IPS-NIHi7 (cell line): Measurements from ENCODE around the gene ALDH3B2.
A peak's percentile ranks its signal among the peaks of the same experiment; 100 is the strongest.
"Not testable (repeated sequence)": the region's sequence is repeated elsewhere in the genome, so short reads cannot be mapped to it uniquely, and the experiment has no call there.

Source experiments
- DNase-seq: peaks from one replicate; pipeline ENCODE4 v3.0.0; 2012; ENCODE audit warnings: mixed read lengths; ENCODE audit errors: extremely low spot score

The ALDH3B2 gene

GRCh38 chr11:67644472-67645418 is 29.7 kb downstream of the ALDH3B2 start:
- peak; percentile 37 for DNase-seq

DNA sequence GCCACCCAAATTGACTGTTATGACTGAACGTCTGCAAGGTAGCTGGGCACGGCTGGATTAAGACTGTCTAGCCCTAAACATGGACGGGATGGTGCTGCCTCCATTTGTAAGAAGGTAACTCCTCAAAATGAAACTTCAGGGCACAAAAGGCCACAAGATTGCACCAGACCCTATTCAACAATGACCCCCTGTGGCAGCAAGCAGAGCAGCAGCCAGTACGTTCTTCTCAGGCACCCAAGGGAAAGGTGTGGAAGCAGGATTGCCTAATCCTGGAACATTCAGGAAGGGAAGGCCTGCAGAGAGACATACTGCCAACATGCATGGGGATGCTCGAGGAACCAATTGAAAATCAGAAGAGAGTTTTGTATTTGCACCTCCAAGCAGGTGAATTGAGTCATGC is 30.4 kb downstream of the ALDH3B2 start:
- DNase-seq: peak; percentile 50

DNA sequence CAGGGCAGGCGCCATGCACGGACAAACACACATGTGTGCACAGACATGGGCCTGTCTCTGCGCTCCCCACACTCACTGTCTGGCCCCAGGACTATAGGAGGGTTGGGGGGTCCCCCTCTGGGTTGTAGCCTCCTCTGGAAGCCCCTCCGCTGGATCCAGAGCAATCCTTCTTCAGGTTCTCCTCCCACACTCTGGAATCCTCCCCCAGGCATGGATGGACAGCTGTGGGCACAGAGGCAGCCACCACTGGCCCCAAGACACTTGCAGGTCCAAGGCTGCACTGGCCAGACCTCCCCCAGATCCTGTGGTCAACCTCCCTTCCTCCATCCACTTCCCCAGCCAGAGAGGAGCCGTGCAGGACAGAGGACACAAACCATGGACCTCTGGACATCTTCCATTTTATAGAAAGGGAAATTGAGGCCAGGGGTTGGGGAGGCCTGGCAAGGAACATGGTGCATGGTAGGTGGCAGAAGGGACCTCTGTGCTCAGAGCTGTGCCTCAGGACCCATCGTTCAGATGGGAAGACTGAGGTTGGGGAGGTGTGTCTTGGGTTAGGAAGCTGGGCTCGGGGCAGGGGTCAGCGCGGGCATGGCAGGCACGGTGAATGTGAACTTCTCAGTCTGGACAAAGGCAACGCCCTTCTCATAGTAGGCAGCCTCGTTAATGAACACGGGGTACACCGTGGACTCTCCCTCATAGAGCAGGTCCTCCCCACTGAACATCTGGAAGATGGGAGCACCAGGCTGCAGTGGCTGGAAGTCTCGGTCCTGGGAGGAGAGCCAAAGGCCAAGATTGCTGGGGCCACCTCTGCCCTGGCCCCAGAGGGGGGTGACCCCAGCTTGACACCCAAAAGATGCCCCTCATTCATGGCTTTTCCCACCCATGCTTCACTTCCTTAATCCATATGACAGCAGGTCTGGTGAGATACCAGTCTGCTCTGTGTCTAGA is 32.0 kb downstream of the ALDH3B2 start:
- no peak for DNase-seq

DNA sequence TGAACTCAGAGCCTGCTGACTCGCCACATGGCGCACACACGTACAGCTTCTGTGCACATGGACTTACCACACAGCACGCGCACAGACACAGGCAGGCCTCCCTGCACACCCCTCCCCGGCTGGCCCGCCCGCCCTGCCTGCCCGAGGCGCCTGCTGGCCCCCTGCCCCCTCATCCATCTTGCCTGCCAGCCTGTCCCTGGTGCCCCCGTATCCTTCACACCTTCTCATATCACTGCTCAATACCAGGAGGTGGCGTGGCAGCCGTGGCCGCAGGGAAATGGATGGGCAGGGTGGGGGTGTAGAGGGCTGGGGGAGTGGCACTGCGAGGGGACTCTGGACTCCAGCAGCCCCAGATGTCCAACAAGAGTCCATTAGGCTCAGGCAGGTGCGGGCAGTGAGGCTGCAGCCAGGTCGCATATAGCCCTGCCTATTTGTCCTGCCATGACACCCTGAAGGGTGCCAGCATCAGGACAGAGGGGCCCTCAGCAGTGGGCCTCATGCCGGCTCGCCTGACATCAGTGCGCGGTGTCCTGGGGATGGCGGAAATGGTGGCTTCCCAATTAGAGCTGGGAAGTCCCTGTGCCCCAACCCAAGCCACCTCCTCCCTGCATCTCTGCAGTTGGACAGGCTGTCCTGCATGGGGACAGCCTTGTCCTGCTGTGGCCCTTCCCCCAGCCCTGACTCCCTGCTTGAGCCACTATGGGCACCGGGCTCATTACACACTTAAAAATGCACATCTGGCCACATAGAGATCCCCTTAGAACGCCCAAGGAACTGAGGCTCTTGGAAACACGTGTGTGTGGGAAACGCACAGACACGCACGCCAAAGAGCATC is 32.9 kb downstream of the ALDH3B2 start:
- peak; percentile 3 for DNase-seq

GRCh38 chr11:67640758-67641337 is 33.6 kb downstream of the ALDH3B2 start:
- DNase-seq: peak; percentile 2

- DNase-seq: peak; percentile 85
Observed at GRCh38 chr11:67640021-67640757, 34.2 kb downstream of the ALDH3B2 start.

DNA sequence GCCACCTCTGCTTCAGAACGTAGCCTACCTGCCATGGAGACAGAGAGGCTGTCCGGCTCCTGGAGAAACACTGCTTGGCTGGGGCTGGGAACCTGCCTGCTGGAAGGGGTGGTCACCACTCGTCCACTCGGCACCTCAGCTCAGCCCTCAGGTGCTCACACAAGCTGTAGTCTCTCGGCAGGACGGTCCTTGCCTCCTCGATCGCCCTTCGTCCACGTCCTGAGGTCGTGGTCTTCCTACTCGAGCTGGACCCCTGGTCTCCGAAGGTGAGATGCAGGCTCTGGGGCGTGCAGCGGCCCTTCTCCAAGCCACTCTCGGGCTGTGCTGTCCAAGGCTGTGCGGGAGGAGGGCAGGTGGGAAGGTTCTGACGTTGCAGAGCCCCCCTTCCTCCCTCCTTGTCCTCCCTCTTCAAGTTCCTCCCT is 35.0 kb downstream of the ALDH3B2 start, which contains the start of gene TBX10:
Gene TBX10 (minus strand): TSS at position 326 of the 422 bp plus-strand sequence. CDS start 291 bp downstream, at position 35.
- peak; percentile 6 for DNase-seq

DNA sequence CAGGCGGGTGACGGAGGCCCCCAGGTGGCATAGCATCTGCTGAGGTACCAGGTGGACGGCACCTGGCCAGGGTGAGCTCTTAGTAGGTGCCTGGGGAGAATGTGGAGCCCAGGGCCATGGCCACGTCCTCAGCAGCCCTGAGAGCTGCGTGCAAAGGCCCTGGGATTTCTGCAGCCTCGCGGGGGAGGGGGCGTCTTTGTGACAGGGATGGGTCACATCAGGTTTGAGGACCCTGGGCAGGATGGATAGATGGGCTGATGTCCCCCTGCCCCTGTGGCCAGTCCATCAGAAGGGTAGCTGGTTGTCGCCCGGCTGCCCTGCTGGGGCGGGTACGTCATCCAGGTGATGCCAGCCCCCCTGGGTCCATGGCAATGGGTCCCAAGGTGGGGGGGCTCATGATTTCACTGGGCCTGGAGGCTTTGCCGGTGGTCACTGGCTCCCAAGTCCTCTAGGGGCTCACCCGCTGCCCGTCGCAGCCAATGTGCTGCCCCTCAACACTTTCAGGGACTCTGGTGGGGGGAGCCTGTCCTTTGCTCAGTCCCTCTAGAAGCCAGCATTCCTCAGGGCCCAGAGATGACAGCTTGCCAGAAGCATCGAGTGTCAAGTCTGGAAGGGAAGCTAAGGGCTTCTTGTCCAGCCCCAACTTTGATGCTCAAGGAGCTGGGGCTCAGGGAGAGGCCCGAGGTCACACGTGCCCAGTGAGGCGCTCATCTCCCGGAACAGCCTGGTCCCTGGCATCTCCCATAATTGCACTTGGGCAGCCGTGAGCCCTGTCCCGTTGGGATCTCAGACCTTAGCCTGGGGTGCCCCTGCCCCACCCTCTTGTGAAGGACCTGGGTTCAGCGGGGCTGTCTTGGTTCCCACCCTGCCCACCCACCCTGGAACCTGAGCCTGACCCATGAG is 35.6 kb downstream of the ALDH3B2 start:
- peak; percentile 5 for DNase-seq

DNA sequence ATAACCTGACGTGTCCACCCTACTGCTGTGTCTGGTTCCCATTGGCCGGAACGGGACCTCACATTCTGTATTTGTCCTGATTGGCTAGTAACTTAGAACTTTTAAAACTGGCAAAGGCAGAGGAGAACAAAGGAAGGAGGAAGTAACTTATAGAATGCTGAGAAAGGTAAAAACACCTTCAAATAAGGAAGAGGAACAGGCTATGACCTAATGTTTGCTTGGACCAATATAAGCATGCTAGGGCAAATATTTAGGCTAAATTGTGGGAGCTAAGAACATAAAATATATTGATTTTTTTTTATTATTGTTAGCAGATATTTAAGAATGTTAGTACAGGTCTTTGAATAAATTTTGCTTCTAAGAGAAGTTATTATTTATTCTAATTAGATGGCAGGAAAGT is 37.0 kb downstream of the ALDH3B2 start:
- not testable (repeated sequence) for DNase-seq

- DNase-seq: no peak
Observed at GRCh38 chr11:67636962-67637361, 37.5 kb downstream of the ALDH3B2 start.

- no peak for DNase-seq
Observed at GRCh38 chr11:67635231-67635521, 39.2 kb downstream of the ALDH3B2 start.

GRCh38 chr11:67634366-67635230 is 39.8 kb downstream of the ALDH3B2 start:
- DNase-seq: peak; percentile 4

DNA sequence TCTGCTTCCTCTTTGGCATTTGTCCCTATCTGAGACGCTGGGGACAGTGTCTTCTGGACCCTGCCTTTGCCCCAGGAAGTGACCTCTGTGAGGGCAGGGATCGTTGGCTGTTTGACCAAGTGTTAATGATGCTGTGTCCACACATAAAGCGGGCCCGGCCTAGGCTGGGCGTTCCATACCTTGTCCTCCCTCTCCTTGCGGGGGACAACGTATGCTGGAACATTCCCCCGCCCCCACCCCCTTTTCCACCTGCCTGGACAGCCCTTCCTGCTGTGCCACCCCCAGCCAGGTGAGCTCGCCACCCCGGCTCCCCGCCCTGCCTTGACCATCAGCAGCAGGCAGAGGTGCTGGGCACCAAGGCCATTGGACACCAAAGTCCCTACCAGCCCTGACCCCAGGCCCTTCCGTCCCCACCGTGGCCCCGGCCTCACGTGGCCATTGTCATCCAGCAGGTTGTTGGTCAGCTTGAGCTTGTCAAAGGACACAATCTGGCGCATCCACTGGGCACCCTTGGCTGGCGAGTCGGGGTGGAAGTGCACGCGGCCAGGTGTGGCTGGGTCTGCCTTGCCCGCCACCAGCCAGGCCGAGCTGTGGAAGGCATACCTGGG is 40.6 kb downstream of the ALDH3B2 start:
- DNase-seq: peak; percentile 3

GRCh38 chr11:67632982-67633755 is 41.3 kb downstream of the ALDH3B2 start:
- DNase-seq: peak; percentile 3

DNA sequence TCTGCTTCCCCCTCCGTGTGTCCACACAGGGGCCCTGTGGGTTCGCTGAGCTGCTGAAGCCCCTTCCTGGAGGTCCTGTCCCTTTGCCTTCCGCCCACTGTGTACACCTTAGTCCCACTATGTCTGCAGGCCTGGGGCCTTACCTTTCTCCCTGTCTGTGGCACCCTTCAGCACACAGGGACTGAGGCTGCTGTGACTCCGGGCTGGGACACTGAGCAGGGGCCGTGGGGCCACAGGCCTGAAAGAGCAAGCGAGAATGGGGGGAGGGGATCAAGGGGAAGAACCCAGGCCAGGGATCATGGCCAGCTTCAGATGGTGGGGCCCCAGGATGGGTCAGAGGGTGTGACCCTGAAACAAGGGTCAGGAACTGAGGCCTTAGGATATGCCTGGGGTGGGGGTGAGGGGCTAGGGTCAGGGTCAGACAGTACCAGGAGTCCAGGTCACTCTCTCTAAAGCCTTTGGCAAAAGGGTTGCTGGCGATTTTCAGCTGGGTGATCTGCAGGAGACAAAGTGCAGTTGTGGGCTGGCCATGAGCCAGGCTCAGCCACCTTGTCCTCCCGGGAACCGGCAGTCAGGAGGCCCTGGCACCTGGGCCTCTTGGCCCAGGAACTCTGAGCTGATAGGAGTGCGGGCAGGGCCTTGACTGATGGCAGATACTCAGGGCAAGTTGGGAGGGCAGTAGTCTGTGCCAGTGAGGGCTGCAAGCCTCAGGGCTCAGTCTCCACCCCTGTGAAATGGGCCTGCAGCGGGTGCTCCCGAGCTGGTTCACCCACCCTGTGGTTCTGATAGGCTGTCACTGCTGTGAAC is 42.0 kb downstream of the ALDH3B2 start:
- DNase-seq: no peak

- DNase-seq: no peak
Observed at GRCh38 chr11:67631853-67632174, 42.6 kb downstream of the ALDH3B2 start.
